HK-2 (cell line): Measurements from ENCODE around the gene ZBTB25.

Experiments
- DNase-seq: peaks from one replicate; pipeline ENCODE4 v3.0.0-alpha.2; 2018; ENCODE audit not compliant: unreplicated experiment

The ZBTB25 gene

DNA sequence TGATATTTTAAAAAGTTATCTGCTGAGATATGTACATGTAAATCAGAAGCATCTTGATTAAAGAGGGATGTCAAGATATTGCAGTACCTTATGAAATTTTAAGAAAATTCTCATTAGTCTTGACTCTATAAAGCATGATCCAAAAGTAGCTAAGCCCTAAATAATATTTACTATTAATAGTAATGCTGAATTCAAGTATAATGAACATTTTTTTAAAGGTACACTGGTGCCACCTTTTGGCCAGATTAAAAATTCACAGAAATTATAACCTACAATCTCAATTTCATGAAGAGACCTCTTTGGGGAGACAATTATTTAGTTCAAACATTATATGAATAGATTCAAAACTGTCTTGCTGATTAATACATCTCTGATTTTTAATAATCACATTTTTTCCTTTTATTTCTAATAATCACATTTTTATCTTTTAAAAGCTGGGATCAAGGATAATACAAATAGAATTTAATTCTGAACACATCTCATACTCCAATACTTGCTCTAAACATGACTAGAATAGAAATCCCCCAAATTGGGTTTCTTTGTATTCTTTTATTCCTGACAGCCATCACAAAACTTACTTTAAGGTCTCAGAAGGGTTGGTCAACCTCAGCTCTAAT lies 24.9 kb downstream of the ZBTB25 start:
- DNase-seq, result no peak

GRCh38 chr14:64476438-64476837 lies 27.2 kb downstream of the ZBTB25 start:
- DNase-seq, result no peak

DNA sequence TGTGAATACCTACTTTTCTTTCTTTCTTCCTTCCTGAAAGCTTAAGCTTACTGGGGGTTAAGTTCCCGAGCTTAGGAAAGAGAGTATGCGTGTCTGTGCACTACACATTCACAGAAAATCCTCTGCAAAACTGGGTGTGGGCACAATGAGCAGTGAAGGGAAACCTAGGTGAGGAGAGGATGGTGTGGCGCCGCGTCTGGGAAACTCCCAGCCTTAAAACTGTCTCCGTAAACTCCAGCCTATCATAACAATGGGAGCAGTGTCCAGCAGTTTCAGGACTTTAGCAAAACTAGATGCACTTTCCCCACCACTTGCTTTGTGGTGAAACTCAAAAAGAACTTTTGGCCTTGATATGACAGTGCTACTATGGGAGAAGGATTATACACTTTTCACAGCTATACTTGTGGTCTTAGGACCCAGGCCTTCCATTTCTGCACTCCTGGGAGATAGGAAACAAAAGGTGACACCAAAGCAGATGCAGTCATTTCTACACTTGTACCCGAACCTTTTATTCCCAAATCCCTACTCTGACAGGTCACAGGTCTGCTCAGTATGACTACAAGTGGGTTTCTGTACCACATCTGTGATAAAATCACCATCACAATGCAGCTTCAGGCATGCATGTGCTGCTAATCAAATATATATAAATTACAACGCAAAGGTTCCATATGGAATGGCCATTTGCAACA lies 27.9 kb downstream of the ZBTB25 start:
- no peak for DNase-seq

- DNase-seq, result no peak
These were observed 28.9 kb downstream of the ZBTB25 start for GRCh38 chr14:64474698-64475097.

DNA sequence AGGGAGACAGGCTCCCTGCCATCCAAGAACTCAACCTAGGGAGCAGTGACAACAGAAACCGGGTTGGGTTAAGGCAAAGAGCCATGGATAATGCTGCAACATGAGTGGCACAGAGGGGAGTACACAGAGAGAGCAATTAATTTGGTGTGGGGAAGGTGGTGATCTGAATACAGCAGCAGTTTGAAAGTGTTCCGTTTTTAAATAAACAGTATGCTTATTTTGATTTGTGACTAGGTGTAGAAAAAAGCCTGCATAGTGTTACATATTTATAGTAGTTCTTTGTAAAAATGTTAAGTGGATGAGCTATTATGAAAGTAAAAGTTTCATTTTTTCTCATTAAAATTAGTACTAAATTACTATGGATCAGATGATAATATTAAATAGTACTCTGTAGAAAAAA lies 29.6 kb downstream of the ZBTB25 start:
- no peak for DNase-seq

DNA sequence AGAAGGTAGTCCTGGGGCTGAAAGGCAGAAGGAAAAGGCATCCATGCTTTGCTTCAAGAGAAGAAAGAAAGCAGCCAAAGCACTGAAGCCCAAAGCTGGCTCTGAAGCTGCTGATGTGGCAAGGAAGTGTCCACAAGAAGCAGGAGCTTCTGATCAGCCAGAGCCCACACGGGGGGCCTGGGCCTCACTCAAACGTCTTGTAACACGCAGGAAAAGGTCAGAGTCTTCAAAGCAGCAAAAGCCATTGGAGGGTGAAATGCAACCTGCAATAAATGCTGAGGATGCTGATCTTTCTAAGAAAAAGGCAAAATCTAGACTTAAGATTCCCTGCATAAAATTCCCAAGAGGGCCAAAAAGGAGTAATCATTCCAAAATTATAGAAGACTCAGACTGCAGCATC lies 35.2 kb downstream of the ZBTB25 start:
- DNase-seq, result no peak

DNA sequence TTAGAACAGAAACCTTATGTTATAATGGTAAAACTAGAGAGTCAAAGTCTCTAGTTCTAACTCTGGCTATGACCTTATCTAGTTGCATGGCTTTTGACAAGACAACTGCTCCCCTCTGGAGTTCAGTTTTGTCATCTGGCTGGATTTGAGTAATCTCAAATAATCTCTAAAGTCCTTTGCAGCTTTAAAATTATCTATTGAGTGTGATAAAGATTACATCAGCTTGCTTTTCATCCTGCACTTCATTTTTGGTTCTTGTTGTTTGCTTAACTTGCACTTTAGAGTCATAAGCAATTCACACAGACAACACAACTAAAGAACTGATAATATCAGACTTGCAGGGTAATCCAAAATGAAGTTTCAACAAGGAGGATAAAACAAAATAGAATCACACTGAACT lies 36.1 kb downstream of the ZBTB25 start:
- DNase-seq, result no peak

DNA sequence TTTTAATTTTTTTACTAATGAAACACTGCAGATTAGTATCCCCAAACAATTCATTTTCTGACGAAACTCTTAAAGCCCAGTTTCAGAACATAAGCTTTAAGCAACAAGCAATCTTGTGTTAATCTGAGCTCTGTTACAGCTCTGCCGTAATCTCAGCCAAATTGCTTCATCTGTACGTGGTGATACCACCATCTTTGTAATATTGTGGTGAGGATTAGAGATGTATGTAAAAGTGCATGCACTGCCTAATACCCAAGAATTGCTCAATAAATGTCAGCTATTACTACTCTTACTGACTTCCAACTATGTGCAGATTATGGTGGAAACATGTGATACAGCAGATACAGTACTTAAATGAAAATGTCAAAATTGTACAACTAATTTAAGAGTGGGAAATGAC lies 36.5 kb downstream of the ZBTB25 start:
- no peak for DNase-seq

DNA sequence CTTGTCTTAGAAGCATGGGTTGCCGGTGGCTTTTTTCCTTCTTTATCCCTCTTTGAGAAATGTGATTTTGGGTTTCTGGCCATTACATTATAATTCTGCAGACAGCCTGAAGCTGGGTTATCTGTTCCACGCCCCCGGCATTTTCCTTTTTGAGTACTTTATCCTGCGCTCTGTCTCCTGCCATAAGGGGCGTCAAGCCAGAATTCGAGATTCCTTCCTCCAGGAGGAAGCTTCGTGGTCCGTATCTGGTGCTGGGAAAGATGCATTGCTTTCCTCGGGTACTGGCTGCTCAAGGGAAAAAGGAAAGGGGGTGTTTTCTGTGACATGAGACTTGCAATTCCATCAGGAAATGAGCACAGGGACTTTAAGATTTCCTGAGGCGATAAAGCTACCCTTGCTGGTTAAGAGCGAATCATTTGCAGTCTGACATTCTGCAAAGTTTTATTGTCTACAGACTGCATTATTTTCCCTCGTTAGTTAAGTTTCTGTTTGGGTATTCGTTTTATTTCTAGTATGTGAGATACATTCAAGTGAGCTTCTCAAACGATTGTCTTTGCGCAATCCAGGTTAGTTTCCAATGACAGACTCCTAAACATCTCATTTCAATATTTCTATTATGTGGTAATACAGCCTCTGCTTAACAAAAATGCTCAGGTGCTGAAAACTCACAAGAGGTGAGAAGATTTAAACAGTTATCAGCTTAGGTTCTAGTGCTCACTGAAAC lies 37.6 kb downstream of the ZBTB25 start:
- DNase-seq, result no peak

DNA sequence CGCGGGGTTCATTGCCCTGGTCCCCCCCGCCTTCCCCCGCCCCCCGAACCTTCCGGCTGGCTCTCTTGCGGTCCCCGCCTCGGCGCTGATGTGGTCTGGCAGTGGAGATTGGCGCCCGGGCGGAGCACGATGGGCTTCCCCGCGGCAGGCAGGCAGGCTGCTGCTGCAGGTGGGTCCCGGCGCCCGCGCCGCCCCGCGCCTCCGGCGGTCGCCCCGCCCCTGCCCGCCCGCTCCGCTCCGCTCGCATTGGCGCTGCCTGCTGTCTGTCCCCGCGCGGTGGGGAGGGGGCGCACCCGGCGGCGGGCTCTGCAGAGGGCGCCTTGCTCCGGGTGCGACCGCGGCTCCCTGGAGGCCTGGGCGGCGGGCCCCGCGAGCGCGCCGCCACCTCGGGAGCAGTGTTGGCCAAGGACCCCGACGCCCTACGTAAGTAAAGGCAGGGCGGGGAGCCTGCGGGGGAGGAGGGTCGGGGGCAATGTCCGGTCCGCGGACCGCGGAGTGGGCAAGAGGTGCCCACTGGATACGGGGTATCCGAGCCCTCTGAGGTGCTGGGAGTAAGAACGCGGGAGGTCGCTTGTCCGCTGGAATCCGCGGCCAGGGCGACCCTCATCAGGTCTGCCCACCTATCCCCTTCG lies 38.3 kb downstream of the ZBTB25 start, which contains the start of gene AKAP5:
AKAP5 (plus strand) TSS at position 309 of the 632 bp plus-strand sequence. CDS start 2,896 bp downstream, outside the sequence.
- peak; percentile 44 for DNase-seq

DNA sequence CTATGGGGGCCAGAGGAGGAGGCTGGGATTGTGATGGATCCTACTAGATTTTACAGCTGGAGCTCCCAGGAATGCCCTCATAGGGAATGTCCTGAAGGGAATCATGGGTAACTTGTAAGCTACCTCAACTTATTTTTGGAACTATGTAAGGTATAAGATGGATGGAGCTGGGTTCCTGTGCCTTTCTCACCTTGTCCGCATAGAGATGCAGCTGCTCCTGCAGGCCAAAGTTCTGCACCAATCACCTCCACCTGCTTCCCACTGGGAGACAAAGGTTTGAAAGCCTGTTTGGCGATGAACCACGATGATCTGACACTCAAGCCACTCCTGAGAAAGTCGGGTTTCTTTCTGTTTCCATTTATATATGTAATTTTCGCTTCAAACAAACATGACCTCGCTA lies 39.0 kb downstream of the ZBTB25 start:
- no peak for DNase-seq

DNA sequence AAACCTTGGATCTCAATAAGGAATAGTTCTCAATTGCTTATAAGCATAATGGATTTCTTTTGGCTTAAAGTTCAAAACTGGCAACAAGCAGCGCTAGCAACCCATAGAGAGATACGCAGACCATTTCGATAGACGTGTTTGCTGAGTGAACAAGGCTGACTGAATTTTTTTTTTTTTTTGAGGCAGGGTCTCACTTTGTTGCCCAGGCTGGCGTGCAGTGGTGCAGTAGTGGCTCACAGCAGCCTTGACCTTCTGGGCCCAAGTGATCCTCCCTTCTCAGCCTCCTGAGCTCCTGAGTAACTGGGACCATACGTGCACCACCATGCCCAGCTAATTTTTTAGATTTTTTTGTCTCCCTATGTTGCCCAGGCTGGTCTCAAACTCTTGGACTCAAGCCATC lies 39.8 kb downstream of the ZBTB25 start:
- no peak for DNase-seq

DNA sequence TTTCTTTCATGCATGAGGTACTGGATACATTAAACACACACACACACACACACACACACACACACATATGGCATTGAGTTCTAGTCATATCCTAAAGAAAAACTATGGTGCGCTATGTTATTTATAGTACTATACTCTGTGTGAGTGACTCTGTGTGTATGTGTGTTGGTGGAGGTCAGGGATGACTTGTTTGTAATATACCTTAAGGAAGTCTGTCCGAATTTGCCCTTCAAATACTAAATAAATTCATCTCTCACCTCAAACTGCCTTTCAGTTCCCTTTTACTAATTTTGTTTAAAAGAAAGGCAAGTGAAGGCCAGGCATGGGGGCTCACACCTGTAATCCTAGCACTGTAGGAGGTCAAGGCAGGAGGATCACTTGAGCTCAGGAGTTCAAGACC lies 40.4 kb downstream of the ZBTB25 start:
- no peak for DNase-seq

DNA sequence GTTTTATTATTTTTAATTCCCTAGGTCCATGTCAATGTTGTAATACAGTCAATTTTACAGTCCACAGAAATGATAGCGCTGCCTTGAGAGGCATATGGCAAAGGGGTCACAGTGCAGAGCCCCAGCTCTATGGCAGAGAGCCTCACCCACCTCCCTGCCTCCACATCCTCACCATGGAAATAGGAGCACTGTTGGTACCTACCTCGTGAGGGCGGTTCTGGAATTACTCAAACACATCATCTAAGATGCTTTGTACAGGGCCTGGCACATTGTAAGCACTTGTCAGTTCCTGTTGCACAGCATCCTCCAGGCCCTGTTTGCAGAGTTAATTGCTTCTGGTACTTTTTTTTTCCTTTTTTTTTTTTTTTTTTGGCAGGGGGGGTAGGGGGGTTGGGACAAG lies 42.4 kb downstream of the ZBTB25 start:
- DNase-seq, result no peak

GRCh38 chr14:64459405-64460136 lies 44.1 kb downstream of the ZBTB25 start:
- no peak for DNase-seq

- DNase-seq, result no peak
These were observed 49.0 kb downstream of the ZBTB25 start for GRCh38 chr14:64454671-64455070.

DNA sequence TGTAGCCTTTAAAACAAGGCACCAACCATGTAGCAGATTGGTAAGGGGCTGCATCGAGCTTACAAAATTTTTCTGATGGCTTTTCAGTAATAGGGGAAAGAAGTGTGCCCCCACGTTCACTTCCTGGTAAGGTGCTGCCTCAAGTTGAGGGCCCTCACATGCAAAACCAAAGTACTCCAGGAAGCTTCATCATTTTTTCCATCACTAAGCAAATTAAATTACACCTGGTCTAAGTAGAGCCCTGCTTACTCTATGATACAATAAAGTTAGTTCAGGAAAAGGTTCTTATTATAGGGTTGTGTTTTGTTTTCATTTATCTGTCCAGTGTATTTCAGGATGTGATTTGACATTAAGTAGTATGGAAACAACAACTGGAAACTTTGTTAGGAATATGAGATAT lies 53.4 kb downstream of the ZBTB25 start:
- DNase-seq, result no peak

GRCh38 chr14:64447876-64448670 lies 55.6 kb downstream of the ZBTB25 start:
- no peak for DNase-seq

DNA sequence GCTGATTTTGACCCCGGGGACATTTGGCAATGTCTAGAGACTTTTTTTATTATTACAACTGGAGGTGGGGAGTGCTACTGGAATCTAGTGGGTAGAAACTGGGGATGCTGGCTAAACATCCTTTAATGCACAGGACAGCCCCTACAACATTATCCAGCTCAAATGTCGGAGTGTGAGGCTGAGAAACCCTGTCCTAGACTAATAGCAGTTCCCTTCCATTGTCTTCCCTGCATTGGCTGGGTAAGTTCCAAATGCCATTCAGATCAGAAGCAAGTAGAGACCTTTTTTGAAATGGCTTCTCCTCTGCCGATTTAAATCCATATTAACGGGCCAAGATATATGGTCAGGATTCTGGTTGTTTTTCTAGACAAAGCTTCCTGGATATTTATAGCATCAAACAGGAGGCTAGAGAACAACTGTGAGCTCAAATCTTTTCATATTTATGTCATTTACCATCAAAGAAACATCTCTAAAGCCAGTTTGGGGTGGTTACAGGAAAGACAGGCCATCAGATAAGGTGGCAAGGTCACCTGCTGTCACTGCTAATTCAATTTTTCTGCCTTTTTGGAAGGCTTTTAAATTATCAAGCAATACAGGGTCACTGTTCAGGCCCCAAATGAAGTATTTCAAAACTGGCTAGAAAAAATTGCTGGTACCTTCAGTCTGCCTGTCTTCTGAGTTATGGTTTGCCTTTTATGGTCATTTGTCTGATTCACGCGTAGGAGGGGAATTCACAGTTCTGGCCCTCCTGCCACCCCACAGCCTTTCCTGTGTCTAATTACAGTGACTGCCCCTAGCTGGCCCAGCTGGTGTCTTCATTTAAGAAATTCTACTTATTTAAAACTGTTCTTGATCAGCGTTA lies 58.4 kb downstream of the ZBTB25 start:
- DNase-seq, result peak; percentile 63

DNA sequence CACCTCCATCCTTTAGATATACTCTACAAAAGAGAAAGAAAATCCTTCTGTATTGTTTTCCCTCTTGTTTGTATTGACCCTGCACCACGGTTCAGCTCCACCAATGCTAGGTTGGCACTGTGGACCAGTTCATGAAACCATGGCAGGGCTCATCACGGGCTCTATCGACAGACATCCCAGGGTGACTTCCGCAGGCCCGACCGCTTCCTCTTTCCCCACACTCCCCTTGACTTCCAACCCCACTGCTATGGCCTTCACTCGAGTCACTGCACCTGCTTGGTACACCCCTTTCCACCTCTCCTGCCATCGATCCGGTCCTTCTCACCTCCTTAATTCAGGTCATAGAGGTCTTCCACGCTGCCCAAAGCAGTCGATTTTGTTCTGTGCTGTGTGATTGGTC lies 59.5 kb downstream of the ZBTB25 start:
- no peak for DNase-seq
